HG03139 (cell line): ENCODE results near the gene IGF2BP2.
"Not testable (repeated sequence)": the region's sequence is repeated elsewhere in the genome, so short reads cannot be mapped to it uniquely, and the experiment has no call there.

ENCODE experiments used
- ATAC-seq: cut with Tn5 transposase; IDR thresholded peaks from one replicate; pipeline ENCODE4 v1.9.1; 2021; ENCODE audit not compliant: unreplicated experiment

Gene IGF2BP2

DNA sequence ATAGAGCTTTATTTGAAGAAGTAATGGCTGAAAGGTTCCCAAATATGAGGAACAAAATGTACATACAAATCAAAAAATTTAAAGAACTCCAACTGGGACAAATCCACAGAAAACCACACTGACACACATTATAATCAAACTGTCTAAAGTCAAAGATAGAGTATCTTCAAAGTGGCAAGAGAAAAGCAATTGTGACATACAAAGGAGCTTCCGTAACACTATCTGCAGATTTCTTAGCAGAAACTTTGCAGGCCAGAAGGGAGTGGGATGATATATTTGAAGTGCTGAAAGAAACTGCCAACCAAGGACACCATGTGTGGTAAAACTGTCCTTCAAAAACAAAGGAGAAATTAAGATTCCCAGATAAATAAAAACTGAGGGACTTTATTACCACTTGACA, 146.8 kb downstream of the IGF2BP2 start:
- no peak for ATAC-seq

DNA sequence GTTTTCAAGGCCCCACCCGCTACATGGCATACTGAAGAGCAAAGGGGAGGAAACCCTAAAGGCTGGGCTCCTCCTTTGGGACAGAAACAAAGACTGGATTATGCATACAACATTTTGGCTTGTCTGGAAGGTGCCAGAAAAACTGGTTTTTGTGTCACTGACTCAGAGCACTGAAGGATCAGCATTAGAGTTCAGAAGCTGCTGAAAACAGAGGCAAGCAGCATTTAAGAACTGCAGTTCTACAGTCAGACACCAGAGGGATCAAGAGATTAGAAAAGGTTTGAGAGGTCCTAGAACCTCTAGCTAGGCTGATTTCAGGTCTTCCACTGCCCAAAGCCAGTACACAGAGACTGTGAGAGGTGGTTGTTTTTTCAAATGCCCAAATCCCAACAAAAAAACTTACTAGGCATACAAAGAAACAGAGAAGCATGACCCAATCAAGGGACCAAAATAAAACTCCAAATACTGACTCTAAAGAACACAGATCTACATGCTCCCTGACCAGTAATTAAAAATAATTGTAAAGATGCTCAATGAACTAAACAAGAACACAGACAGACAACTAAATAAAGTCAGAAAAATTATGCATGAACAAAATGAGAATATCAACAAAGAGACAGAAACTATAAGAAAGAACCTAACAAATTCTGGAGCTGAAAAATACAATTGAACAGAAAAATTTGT, 147.6 kb downstream of the IGF2BP2 start:
- no peak for ATAC-seq

DNA sequence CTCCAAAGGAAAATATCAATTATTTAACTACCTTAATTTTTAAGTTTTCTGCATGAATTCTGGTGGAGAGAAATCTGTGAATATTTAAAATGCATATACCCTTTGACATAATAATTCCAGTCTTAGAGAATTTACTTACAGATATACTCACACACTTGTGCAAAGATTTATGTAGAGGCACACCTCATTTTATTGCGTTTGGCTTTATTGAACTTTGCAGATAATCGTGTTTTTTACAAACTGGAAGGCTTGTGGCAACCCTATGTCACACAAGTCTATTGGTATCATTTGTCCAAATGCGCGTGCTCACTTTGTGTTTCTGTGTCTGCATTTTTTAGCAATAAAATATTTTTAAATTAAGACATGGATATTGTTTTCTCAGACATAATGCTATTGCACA, 157.3 kb downstream of the IGF2BP2 start:
- ATAC-seq: no peak

DNA sequence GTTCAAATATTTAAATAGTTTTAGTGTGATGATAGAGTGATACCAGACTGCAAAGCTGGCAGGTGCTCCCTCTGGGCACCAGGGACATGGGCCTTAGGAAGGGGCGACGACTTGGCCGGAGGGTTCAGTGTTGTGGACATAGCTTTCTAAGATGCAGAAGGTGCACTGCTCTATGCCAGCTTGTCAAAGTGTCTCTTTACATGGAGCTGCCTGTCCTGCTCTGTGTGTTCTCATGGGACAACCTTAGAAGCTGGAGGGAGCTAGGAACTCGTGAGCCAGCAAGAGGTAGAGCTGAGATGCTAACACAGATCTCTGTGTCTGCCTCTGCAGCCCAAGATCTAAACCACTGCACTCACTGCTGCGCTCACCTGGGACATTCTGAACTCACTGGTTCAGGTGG, 160.9 kb downstream of the IGF2BP2 start:
- no peak for ATAC-seq

DNA sequence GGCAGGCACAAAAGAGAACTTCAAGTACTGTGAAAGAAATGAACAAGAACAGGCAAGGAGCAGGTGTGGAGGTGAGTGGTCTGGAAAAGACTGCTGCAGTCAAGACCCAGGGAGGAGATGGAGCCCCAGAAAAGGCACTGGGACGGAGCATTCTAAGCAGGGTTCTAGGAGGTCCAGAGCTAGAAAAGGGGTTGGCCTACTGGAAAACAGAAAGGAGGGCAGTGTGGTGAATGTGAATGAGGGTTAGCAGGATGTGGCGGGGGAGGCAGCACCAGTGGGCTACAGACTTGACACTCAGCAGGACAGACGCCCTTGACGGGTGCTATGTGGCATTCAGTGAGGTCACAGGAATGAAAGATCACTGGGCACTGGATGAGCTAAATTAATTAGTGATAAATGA, 163.1 kb downstream of the IGF2BP2 start:
- ATAC-seq: no peak

DNA sequence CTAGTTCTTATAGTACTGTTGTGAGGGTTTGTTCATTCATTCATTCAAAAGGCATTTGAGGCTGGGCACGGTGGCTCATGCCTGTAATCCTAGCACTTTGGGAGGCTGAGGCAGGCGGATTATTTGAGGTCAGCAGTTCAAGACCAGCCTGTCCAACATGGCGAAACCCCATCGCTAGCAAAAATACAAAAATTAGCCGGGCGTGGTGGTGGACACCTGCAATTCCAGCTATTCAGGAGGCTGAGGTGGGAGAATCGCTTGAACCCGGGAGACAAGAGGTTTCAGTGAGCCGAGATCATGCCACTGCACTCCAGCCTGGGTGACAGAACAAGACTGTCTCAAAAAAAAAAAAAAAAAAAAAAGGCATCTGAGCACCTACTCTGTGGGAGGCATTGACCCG, 163.5 kb downstream of the IGF2BP2 start:
- ATAC-seq: not testable (repeated sequence)

DNA sequence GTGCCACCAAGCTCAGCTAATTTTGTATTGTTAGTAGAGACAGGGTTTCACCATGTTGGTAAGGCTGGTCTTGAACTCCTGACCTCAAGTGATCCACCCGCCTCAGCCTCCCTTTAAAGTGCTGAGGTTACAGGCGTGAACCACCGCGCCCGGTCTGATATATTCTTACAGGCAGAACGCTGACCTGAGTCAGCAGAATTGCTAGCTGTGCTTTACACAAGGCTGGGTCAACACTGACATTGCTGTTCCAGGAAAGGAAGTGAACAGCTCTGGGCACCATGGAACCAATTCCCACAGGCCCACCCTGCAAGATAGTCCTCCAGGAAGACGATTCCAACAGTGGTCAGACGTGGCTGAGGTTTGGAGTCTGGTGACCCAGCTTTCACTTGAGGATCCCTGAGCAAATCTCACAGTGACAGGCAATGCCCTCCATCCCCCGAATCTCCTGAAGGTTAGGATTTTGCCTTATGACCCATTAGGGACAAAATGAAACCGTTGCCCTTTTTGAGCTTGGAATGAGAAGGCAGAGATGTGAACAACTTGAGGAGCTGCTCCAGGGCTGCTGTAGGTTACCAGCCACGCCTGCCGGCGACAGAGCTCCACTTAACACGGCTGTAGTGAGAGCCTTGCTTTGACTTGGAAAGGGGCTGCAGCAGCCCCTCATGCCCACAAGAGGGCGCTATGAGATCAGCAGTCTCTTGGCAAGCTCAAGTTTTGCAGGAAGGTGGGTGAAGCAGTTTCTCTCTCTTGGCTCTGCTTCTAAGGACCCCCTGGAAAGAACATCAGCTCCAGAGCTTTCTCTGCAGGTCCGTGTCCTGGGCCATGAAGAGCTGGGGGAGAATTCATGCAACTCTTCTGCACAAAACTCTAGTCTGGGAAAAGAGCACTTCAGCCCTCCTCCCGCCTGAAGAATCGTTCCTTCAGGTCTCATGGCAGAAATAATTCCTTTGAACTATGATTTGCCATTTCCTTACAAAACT, 164.6 kb downstream of the IGF2BP2 start:
- ATAC-seq: peak; percentile 67

DNA sequence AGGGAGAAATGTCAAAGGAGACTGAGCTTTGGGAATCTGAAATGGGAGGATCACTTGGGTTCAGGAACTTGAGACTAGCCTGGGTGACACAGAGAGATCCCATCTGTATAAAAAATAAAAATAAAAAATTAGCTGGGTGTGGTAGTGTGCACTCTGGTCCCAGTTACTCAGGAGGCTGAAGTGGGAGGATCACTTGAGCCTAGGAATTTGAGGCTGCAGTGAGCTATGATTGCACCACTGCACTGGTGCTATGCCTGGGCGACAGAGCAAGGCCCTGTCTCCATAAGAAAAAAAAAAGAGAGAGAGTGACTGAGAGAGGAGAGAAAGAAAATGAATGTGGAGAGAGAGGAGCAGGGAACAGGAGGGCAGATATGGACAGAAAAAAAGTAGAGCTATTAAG, 165.9 kb downstream of the IGF2BP2 start:
- no peak for ATAC-seq

DNA sequence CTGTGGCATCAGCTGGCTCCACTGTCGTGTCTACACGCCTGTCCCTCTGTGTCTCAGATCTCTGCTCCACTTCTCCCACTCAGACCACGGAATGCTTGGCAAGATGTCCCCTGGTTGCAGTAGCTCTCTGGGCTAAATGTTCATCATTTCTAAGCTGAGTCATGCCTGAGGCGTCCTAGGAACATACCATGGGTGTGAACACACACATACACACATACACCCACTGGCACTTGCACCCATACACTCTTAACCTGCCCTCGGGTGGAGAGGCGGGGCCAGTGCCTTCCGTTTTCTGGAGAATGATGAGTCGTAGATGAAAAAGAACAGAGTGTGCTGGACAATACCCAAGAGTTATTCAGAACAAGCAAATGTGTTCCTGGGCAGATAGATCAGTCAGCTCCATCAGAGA, 166.3 kb downstream of the IGF2BP2 start:
- ATAC-seq: no peak

DNA sequence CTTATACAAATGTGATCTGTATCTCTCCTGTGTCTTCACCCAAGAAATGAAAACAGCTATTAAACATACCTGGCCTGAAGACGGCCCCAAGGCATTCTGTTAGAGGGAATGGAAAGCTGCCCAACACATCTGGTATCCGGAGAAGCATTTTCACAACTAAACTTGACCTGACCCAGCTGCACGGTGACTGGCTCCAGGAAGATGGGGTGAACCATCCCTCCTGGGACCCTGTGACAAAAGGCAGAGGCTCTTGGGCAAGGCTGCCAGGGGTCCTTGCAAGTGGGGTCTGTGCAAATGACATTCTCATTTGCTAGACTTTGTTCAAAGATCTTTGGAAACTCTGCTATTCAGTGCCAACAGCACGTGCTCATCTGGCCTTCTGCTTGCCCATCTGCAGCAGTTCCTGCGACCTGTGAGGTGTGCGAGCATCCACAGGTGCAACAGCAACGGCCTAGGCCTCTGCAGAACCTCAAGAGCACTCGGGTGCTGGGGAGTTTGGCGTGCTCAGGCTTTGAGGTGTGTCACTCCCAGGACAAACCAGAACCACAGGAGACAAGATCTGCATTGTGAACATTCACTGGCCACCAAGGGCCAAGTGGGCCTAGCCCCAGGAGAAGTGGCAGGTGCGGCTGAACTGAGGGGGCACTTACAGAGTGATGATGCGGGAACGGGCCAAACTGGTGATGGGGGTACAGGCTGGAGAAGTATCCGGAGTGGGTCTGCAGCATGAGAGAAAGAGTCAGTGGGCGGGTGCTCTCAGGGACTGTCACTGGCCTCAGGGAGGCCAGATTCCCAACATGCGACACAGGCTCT, 166.9 kb downstream of the IGF2BP2 start:
- no peak for ATAC-seq

DNA sequence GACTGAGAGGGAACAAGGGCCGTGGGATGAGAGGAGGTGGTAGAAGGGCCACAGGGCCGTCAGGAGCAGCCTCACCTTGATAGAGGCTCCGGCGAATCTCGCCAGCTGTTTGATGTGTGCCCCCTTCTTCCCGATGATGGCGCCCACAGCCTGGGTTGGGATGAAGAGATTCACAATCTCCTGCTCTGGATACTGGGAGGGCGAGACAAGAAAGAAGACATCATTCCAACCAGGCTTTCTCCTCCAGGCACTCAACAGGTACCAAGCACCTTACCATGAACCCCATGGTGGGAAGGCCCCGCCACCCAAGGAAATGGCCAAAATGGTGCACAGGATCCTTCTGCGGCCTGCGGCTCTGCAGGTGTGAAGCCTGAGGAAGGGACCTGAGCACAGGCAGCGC, 167.6 kb downstream of the IGF2BP2 start:
- no peak for ATAC-seq

DNA sequence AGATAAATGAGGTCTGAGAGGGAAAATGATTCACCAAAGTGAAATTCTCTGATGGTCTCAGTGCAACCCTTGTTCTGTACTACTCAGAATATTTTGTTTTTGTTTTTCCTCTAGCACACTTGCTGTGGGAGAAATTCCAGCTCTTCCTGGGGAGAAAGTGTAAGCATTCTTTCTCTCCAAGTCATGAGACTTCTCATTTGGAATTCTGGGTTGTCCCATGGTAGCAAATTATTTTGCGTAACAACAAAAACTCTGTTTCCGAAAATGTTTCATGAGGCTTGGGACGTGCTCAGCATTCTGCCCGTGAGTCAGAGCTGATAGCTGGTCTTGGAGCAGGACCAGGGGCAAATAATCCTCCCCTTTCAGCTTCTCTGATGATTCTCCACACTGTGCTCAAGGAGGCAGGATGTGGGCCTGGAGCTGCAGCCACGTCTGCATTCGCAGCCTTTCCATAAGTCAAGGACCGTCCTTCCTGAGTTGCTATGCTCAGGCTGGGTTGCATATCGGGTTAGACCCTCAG, 168.5 kb downstream of the IGF2BP2 start:
- ATAC-seq: no peak

DNA sequence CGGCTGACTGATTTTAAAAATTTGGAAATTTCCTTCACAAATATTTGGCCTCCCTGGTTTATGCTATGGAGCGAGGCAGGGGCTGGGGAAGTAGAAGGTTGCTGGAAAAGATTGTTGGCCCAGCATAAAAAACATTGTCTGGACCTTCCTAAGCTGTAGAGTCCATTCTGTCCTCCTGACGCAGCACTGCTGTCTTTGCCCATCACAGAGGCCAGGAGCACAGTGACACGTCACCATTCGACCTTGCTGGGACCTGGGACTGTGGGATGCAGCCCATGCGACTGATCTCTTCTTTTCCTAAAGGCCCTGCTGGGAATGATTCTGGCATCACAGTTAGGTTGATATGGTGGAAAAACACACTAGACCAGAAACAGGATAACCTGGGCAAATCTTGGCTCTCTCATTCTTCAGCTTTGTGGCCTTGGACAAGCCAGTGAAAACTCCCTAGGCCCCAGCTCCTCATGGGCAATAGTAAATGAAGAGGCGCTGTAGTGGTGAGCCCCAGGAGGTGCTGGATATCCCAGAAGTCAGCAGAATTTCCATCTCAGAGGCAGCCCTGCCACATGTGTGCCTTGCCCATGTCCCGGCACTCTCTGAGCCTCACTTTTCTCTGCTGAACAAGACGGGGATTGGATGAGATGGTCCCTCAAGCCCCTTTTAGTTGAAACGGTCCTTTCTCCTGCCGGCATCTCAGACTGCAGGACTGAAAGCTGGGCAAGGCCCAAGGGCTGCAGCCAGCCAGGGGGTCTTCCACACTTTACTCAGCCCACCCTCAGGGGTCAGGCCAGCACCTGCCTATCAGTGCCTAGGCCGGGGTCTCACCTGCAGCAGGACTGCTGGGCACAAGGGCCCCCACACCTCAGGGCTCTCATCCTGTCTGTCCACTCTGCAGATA, 169.2 kb downstream of the IGF2BP2 start:
- ATAC-seq: no peak

DNA sequence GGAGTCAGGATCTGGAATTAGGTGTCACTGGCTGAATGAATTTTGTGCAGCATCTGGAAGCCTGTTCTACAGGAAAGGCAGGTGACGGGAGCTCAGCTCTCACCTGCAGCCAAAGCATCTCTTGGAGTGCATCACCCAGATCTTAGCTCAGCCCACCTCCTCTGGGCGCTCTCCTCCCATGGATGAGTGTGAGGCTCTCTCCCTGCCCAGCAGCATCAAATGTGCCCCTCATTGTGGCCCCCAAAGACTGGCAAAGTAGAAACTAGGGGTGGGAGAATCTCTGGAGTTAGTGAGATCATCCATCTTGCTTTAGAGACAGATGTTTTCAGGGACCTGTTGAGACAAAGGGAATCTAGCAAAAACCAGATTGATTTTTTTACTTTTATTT, 170.1 kb downstream of the IGF2BP2 start:
- no peak for ATAC-seq

DNA sequence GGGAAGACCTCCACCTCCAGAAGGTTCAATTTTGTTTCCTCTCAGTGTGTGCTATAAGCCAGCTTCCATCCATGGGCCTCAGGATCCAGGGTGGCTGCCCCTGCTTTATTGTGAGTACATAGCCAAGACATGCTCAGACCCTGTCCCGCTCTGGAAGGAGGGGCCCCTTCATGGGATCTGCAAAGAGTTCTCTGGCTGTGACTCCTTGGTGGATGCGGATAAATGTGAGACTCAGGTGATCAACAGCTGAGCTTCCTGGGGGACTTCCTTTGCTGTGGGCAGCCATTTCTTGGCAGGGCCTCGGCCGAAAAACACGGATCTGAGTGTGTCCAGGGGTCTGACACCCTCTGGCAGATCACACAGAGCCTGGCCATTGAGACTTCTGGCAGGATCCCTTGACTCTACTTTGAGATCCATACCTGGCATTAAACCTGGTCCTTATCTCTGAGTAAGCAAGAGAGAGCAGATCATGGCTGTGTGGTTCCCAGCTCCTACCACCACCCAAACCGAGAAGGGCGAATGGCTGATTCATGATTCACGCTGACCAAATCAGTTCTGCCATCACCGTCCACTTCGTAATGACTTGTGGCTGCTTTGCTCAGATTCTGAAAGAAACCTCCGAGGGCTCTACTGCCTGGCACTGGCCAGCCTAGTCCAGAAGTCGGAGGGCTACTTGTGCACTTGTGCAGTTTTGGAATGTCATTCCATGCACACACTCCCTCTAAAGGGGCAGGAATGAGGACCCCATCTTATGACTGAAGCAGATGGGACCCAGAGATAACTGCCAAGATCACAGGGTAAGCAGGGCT, 170.7 kb downstream of the IGF2BP2 start:
- ATAC-seq: no peak

DNA sequence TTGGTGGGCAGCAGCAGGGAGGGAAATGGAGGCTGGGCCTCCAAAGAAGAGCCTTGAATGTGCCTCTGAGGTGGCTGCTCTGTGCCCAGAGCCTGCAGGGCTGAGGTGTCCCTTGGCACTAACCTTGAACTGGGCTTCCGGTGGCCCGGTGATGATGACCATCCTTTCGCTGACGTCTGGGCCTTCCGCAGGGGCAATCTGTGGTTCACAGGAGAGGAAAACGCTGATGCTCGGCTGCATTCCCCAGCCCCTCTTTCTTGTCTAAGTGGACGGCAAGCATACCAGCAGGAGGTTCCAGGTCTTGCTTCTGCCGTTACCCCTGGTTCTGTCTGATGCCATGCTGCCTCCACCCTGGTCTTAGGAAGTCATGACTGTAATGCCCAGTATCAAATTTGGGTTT, 172.9 kb downstream of the IGF2BP2 start:
- ATAC-seq: no peak

DNA sequence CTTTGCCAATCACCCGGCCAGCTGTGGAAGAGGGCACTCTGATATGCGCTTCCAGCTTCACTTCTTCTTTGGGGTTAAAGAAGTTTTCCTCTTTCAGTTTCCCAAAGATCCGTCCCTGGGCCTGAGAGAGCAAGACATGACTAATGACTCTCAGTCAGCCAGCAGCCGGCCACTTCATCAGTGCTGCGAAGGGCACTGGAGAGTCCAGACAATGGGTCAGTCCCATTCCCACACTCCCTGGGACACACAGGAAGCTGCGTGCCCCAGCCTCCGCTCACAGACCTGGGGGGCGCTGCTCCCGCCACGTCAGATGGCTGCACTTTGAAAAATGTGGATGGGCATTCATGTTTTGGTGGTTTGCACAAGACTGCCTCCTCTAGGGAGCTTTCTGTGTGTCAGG, 175.4 kb downstream of the IGF2BP2 start:
- ATAC-seq: no peak

DNA sequence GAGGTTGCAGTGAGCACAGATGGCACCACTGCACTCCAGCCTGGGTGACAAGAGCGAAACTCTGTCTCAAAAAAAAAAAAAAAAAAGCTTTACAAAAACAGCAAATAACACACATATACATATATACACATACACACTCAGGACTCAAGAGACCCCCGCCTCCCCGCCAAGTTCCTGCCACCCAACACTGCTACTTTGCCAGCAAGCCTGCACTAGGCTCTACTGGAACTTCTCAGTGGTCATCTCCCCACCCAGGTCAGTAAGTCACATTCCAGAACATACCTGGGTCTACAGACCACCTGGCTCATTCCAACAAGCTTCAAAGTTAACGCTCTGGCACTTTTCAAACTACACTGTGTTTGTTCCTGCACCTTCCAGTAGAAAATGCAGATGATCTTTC, 176.4 kb downstream of the IGF2BP2 start:
- no peak for ATAC-seq

DNA sequence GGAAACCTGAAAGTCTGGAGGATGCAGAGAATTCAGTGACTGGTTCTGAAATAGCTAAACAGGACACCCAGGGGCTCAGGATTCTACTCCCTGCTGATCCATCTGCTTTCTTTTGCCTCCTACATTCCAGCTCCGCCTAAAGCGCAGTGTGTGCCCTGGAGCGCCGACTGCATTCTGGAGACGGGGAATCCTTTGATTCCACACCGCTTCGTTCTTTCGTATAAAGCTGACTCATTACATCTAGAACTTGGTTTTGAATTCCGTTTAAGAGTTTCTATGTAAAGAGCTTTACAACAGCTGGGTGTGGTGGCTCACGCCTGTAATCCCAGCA, 177.0 kb downstream of the IGF2BP2 start:
- ATAC-seq: no peak
